ENCODE data around the gene AXIN2.
"Not testable (repeated sequence)": the region's sequence is repeated elsewhere in the genome, so short reads cannot be mapped to it uniquely, and the experiment has no call there.

The AXIN2 gene

DNA sequence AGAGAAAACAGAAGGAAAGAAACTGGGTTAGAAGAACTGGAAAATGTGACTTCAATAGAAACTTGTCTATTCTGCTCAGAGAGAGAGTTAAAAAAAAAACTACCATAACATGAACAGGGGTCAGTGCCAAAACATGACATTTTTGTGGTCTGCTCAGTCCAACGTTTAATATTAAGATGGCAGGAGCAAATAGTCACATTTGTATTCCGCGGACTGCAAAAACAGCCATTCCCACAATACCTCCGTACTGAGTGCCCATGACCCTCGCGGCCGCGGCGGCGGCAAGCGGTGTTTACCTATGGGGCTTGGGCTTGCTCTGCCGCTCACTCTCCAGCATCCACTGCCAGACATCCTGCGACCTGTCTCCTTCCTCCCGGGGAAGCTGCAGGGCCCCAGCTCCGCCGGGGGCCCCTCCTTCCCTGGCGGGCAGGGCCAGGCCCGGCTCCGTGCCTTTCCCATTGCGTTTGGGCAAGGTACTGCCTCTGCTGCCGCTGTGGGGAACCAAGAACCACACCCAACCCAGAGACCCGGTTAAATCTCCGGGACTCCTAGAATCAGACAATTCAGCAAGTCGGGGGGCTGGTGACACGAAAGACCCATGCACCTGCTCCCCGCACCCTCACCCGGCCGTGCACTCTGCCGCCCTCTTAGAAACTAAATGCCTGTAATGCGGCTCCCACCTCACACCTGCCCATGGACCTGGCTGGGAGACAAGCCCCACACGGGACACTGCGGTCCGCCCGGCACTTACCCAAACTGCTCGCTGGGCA, 24.7 kb downstream of the AXIN2 start:
- no peak for DNase-seq

DNA sequence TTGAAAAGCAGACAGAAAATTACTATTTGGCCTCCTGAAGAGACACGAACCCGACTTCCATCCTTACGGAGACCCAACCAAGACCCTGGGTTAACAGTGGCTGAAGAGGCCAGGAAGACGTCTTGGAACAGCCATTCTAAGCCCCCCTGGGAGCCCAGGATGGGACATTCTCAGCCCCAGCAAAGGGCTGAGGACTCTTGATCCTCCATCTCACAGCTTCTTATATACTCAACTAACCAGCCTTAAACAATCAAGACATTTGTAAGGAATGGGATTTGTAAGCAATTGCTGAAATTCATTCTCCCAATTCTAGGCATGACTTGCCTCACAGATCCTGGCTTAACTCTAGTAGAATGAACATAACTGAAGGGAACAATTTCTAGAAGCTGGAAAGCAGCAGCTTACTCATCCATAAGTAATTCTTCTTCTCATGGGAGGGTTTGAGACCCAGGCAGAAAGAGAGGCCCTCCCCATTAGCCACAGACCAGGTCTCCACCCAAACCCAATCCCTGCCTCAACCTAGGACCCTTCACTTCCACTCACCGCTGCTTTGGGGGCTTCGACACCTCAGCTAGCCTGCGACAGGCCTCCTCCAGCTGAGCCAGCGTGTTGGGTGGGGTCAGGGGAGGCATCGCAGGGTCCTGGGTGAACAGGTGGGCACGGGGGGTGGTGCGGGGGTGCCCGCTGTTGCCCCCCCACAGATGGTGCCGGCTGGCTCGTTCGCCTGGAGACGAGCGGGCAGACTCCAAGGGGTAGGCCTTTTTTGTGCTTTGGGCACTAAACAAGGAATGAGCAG, 25.5 kb downstream of the AXIN2 start:
- DNase-seq: no peak

DNA sequence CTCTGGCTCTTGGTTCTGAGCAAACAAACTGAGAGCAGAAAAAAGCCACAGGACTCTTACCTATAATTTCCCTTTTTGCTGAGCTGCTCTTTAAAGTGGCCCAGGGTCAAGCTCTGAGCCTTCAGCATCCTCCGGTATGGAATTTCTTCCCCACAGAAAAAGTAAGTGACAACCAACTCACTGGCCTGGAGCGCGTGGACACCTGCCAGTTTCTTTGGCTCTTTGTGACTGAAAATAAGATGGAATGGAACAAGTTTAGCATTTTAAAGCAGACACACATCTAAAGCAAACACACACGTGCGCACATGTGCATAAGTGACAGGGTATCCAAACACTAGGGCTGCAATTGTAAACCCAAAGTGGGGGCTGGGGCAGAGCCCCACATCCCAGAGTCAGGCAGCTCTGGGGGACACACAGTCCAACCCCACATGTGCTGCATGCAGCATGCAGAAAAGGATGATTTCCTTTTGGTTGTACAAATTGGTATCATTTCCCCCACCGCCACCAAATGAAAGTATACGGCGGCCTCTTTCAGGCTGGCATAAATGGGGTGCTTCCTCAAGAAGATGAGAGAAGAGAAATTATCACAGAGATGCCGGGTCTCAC, 27.5 kb downstream of the AXIN2 start:
- DNase-seq: no peak

DNA sequence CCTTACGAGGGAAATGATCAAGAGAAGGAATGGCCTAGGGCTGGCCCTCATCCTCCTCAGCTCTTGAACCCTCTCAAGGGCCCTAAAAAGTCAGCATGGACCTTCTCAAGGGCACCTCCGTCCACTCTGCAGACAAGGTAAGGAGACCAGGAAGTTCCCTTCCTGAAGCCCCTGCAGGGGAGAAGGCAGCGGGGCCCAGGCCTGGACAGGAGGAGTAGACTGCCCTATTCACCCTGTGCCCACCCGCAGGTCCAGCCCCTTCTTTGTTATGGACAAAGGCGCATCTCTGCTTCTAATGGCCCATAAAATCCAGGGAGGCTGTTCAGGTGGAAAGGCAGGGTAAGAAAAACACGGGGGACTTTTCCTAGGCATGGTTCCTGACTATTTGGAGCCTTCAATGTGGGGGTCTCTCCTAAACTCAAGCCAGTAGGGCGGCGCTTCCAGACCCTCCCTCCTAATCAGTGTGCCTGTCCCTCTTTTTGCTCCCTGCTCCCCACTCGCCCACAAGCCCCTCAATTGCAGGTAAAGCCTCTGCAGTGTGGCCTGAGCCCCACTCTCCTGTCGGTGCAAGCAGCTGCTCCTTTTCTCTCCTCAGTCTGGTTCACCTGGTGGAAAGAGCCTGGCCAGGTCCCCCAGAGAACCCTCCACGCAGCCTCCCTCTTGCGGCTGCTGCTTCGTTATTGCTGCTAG, 28.2 kb downstream of the AXIN2 start:
- no peak for DNase-seq

DNA sequence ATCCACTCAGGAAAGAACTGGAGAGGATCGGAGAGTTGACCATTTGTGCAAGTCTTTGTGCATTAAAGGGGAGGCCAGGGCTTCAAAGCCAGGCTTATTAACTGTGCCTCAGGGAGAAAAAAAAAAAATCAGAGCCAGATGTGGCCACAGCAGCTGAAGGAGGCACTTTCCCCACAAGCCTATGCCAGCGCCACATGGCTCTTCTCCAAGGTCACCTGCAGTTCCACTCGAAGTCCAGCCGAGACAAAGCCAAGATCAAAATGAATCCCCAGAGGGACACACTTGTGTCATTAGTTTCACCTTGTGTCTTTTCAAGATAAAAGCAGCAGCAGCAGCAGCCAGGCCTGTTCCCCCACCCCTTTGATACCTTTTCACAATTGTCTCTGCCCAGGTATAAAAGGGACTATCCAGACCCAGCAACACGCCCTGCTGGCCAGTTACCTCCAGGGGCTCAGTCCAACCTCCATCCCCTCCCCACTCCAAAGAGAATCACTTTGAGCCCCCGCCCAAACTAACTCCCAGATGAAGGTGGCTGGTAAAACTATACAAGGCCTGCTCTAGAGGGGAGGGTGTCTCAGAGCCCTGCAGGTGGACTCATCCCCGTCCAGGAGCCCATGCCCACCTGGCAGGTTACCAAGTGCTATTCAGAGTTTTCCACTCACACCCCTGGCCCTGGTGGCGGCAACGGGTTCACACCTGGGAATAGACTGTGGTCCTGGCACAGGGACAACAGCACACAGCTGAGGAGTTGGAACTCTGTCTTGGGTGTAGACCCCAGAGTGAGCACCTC, 29.2 kb downstream of the AXIN2 start:
- no peak for DNase-seq

DNA sequence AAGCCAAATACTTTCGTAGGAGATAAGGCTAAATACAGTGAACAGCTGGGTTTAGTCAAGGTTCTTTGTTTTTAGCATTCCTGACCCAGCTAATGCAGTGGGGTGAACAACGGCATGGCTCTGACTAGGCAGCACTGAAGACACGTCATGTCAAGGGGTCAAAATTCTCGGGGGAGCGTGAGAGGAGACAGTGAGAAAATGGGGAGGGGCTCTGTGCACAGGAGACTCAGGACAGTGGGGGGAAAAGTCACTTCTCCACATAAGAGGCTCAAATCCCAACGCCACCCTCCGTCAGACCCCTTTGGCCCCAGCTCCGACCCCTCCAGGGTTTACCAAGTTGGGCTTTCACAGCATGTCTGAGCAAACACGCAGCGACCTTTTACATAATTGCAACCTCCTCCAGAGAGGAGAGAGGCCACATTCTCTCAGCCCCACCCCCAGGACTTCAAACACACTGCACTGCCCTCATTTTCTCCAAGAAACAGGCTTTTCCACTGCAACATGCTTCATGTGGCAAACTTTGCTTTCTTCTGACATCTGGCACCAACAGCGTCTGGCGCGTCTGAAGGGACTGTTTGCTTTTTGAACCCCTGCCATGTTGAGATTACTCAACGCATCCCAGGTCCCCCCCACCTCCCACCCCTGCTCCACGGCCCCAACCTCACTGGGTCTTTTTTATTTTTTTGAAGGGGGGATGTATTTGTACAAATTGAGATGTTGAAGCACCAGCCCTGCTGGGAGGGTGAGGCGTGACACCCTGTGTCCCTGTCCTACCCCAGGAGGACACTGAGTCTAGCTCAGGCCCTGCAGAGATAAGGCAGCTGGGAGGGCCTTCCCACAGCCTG, 30.0 kb downstream of the AXIN2 start:
- DNase-seq: no peak

DNA sequence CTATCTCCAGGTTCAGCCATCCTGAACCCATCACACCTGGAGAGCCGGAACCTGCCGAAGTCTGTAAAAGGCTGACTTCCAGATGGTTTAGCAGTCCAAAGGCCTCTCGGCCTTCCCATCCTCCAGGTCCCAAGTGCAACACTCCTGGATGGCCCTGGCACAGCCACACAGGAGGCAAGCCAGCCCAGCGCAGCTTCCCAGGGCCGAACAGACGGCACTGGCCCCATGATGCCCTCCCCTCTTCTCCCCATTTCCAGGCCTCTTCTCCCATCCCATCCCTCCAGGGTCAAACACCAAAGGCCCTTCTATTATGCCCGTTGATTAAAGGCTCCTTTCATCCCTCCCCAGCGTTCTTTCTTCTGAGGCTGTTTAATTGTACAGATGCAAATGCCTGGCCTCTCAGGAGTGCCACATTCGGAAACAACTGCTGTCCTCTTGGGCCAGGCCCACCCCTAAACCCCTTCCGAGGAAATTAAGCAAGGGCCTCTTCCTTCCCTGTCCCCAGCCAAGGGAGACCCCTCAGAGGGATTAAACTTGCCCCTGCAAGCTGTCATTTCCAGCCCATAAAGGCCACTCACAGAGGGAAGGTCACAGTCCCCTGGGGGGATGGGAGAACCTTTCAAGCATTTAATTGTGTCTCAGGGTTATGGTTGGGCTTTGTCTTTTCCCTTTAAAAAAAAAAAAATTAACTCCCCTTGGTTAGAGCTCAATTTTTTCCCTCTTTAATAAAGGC, 30.8 kb downstream of the AXIN2 start:
- DNase-seq: no peak

DNA sequence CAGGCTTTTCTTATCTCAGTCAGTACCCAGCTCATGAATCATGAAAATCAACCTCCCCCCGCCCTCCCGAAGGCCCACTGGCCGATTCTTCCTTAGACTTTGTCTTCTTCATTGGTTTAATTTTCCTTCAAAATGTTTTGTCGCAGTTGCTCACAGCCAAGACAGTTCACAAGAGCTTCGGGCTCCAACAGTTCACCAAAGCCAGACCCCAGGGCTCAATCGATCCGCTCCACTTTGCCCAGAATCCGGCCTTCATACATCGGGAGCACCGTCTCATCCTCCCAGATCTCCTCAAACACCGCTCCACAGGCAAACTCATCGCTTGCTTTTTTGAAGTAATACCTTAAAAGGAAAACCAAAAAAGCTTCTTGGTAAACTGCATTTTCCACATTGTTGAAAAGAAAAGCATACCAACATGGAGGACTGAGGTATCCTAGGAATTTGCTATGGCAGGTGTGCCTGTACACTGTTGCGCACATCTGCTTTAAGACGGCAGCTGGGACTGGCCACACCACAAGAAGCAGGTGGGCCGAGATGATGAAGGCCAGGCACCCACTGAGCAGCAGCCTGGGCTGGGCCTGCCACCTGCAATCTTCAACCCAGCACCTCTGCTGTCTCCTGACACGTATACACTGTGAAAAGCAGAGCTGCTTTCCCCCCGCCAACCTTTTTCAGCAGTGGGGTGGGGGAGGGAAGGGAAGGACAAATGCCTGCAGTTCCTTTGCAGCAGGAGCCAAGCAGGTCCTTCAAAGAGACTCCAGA, 31.5 kb downstream of the AXIN2 start:
- DNase-seq: no peak

DNA sequence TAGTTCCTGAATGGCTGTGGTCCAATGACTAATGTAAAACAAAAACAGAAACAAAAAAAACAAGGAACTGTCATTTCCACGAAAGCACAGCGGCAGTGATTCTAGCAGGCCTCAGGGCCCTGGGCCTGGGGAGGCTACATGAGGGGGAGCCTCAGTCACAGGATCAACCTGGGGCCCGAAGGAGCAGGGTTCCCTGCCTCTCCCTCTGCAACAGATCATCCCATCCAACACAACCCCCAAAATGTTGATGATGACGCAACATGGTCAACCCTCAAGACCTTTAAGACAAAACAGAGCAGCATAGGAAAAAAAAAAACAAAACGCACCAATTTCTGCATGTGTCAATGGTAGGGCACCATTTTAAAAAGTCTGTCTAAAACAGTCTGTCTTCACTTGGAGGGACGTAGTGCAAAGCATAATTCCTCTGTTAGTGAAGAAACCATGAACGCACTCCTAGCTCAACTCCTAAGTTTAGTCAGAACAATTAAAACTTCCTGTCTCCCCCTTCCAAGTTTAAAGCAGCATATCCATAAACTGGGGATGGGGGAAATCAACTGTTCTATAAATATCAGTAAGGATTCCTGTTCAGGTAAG, 32.3 kb downstream of the AXIN2 start:
- no peak for DNase-seq

DNA sequence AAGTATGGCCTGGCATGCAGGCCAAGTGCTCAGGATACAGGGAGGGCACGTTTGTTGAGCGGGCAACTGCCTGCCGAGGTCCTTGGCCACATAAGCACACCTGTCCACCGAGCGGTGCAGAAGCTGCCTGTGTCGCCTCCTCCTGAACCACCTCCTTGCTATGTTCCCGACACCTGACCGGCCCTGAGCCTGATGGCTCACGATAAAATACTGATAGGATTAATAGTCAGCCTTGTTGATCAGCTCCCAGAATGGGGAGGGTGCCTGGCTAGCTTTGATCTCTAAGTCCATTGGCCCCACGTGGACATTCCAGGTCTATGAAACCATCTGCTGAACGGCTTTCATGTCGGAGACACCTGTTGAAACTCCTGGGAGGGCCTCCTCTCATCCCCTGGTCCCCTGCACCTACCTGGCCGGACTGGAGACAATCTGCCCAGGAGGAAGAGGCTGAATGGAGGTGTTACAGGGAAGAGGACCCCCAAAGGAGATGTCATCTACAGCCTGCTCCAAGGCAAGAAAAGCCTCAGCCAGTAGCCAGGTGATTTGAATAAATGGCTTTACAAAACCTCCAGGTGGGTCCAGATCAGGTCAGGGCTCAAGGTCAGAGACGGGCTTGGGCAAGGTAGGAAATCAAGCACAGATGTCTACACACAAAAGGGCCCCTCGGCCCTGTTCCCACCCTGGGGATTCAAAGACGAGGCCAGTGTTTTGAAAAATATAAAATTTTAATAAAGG, 33.4 kb downstream of the AXIN2 start:
- DNase-seq: no peak

DNA sequence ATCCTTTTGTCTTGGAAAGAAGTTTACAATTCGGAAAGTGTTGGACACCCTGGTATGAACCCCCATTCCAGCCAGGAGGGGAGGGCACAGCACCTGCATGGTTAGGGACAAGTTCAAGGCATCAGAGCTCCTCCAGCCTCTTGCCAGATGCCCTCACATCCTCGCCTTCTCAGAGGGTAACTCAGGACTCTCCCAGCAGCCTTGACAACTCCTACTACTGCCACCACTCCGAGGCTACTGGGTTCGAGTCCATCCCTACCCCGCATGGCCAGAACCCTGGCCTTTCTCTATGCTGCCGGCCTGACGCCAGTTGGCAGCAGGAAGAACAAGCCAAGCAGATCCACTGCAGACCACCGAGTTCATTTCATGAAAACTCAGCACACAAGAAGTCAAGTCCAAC, 34.1 kb downstream of the AXIN2 start:
- no peak for DNase-seq

DNA sequence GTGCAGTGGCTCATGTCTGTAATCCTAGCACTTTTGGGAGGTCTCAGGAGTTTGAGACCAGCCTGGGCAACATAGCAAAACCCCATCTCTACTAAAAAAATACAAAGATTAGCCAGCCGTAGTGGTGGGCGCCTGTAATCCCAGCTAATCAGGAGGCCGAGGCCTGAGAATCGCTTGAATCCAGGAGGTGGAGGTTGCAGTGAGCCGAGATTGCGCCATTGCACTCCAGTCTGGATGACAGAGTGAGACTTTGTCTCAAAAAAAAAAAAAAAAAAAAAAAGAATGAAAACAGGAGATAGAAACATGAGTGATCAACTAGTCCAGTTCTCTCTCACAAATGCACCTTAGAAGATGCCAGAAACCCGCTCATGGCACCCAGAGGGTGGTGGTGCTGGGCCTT, 34.6 kb downstream of the AXIN2 start:
- not testable (repeated sequence) for DNase-seq

DNA sequence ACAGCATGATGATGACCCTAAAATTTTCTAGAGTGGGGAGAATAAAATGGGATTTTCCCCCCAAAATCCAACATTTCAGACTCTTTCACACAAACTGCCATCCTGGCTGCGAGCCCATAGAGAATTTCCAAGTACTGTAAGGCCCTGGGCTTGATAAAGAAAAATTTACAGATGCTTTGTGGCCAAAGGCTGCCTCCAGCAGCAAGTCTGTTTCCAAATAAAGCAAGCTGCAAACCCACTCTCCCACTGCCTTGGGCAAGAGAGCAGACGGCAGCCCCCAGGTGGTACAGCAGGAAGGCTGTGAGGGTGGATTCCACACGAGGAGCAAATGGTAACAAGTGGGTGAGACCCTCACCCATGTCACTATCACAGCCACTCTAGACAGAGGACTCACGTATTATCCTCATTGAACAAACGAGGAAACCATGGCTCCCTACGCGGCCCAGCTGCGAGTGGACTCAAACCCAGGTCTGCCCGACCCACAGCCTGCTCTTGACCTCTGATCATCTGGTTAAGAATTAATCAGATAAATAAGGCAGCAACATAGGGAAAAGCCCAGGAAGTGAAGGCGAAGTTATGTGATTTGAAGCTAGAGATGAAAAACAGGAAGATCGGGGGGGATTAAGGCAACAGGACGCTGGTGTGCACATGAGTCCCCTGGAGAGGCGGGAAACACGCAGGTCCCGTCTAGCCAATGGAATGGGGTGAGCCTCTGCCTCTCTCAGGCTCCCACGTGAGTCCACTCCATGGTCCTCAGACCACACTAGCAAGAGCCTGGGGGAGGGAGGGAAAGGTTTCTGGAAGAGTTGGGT, 37.4 kb downstream of the AXIN2 start:
- no peak for DNase-seq

DNA sequence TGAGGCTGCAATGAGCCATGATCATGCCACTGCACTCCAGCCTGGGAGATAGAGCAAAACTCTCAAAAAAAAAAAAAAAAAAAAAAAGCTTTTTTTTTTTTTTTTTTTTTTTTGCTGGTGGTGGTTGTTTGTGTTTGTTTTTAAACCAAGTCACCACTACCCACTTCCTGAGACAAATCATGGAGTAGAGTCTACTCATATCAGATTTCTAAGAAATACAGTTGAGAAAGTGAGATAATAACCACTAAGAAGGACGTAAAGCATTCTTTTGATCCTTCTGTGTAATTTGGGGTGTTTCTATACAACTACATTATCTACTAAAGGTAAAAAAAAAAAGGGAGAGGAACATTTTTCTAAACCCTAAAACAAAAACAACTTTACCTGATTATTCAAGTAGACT, 38.0 kb downstream of the AXIN2 start:
- DNase-seq: peak in 1 of 5 donors; percentile 88

DNA sequence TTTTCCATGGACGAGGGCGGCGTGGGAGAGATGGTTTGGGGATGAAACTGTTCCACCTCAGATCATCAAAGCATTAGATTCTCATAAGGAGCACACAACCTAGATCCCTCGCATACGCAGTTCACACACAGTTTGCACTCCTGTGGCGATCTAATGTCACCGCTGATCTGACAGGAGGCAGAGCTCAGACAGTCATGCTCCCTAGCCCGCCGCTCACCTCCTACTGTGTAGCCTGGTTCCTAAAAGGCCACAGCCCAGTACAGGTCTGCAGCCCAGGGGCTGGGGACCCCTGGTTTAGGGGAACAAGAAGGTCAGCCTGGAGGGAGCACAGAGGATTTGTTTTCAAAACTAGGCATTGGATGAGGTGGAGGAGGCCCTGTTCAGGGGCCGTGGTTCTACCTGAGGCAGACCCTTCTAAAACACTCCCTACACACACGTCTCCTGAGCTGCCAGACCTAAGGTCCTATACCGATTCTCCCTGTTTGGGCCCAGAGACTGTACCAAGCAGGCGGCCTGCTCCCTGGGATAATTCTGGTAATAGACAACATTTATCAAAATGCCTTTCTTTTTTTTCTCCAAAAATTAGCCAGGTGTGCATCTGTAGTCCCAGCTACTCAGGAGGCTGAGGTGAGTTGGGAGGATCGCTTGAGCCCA, 38.6 kb downstream of the AXIN2 start:
- DNase-seq: no peak

DNA sequence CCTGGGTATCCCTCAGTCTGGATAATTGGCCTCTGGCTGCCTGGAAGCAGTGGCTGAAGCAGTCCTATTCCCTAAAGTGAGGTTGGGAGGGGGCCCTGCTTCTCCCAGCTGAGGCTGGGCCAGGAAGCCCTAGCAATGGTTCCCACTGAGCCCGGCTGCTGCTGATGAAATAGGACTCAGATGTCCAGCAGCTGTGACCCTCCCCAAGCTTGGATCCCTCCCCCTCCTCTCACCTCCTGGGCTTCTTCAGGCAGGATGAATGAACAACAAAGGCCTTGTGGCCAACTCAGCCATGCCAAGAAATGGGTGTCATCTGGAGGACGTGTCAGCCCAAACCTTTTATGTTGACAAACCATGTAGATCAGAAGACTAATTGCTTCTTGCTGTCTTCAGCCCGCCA, 42.0 kb downstream of the AXIN2 start:
- DNase-seq: no peak

DNA sequence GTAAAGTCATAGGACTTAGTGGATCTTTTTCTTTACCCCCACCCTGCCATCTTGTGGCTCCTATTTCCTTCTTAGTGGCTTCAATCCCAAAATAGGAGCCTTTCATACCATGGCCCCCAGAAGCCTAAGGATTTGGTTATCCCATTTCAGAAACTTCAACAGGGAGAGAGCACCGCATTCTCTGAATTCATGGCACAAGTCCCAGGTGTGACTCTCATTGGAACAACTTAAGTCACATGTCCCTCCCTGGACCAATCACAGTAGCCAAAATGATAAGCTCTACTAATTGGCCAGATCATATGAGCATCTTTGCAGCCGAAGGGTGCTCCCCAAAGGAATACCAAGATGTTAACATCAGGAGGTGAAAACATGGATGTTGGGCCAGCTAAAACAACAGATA, 43.2 kb downstream of the AXIN2 start:
- DNase-seq: no peak

All from T-helper 1 cell (primary cell).